Measurements from ENCODE around the gene RFX3. TPM values are rescaled to one million over a fixed set of nuclear protein-coding genes. Genes with fewer than 3 reads are reported as not detected.
"Not testable (repeated sequence)": the region's sequence is repeated elsewhere in the genome, so short reads cannot be mapped to it uniquely, and the experiment has no call there.

The RFX3 gene
- total RNA-seq, 1 donor from 2014 or later: 18.5 TPM

DNA sequence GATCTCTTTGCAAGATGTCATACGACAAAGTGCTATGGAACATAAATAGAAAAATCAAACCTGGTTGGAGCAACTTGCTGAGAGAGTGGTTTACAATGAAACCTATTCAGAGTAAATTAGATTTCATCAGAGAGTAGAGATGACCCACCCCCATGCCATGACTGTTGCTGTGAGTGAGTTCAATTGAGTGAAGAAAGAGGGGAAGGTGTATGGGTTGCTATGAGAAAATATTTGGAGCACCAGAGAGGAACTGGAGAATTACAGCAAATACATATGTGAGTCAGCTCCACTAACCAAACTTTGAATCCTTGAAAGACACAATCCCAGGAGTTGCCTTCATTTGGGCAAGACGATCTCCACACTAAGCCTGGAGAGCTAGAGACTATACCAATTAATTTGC is 217.2 kb downstream of the RFX3 start:
- H3K36me3 Mint-ChIP-seq (ENCODE audit: low read depth, unreplicated experiment): no peaks in the 10 kb centered on the region
- H3K27ac Mint-ChIP-seq (ENCODE audit: unreplicated experiment): no peak overlapping the region
- DNase-seq (ENCODE audit: low spot score): no peak
- H3K9me3 Mint-ChIP-seq (ENCODE audit: unreplicated experiment): no peaks in the 10 kb centered on the region
- TF ChIP-seq CTCF (IDR thresholded peaks at IDR 0.05; ENCODE audit: unreplicated experiment): no peak
- peaks cover 2% of the 10 kb centered on the region for H3K27me3 Mint-ChIP-seq (ENCODE audit: unreplicated experiment)
- no peak overlapping the region for H3K4me3 Mint-ChIP-seq (ENCODE audit: unreplicated experiment)
- H3K4me1 Mint-ChIP-seq (ENCODE audit: unreplicated experiment): no peaks in the 10 kb centered on the region

DNA sequence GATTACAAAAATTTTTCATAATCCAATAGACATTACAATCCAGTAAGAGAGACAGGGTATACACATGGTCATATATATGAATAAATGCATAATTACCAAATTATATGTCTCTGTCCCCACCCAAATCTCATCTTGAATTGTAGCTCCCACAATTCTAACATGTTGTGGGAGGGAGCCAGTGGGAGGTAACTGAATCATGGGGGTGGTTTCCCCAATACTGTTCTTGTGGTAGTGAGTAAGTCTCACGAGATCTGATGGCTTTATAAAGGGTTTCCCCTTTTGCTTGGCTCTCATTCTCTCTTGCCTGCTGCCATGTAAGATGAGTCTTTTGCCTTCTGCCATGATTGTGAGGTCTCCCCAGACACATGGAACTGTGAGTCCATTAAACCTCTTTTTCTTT is 221.4 kb downstream of the RFX3 start:
- H3K27ac Mint-ChIP-seq (ENCODE audit: unreplicated experiment); H3K27me3 Mint-ChIP-seq (ENCODE audit: unreplicated experiment); H3K36me3 Mint-ChIP-seq (ENCODE audit: low read depth, unreplicated experiment); H3K4me3 Mint-ChIP-seq (ENCODE audit: unreplicated experiment); H3K9me3 Mint-ChIP-seq (ENCODE audit: unreplicated experiment); H3K4me1 Mint-ChIP-seq (ENCODE audit: unreplicated experiment); DNase-seq (ENCODE audit: low spot score): not testable (repeated sequence)

GRCh38 chr9:3299872-3300271 is 225.9 kb downstream of the RFX3 start:
- Mint-ChIP-seq H3K27me3 (ENCODE audit: unreplicated experiment) (no peaks in the 10 kb centered on the region), H3K36me3 (ENCODE audit: low read depth, unreplicated experiment) (no peaks in the 10 kb centered on the region), H3K9me3 (ENCODE audit: unreplicated experiment) (no peaks in the 10 kb centered on the region), H3K4me1 (ENCODE audit: unreplicated experiment) (no peaks in the 10 kb centered on the region), H3K27ac (ENCODE audit: unreplicated experiment) (no peak overlapping the region), H3K4me3 (ENCODE audit: unreplicated experiment) (no peak overlapping the region)
- DNase-seq (ENCODE audit: low spot score): no peak
- no peak for TF ChIP-seq CTCF (IDR thresholded peaks at IDR 0.05; ENCODE audit: unreplicated experiment)

DNA sequence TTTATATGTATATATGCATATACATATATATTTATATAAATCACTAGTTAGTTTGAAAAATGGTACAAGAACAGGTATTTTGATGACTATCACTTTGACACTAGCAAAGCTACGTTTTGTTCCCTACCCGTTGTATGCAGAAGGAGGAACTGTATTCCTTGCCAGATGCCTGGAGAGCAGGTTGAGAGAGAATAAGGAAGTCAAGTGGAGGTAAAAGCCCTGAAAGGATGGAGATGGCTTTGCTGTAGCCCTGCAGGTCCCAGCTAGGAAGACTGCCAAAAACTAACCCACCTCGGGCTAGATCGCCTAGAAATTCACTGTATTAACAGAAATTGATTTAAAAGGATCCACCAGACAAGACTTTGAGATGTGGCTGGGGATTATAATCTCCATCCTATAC is 229.3 kb downstream of the RFX3 start:
- no peak overlapping the region for H3K27ac Mint-ChIP-seq (ENCODE audit: unreplicated experiment)
- no peaks in the 10 kb centered on the region for H3K36me3 Mint-ChIP-seq (ENCODE audit: low read depth, unreplicated experiment)
- H3K27me3 Mint-ChIP-seq (ENCODE audit: unreplicated experiment): no peaks in the 10 kb centered on the region
- no peak overlapping the region for H3K4me3 Mint-ChIP-seq (ENCODE audit: unreplicated experiment)
- no peak for DNase-seq (ENCODE audit: low spot score)
- no peaks in the 10 kb centered on the region for H3K9me3 Mint-ChIP-seq (ENCODE audit: unreplicated experiment)
- no peaks in the 10 kb centered on the region for H3K4me1 Mint-ChIP-seq (ENCODE audit: unreplicated experiment)
- no peak for TF ChIP-seq CTCF (IDR thresholded peaks at IDR 0.05; ENCODE audit: unreplicated experiment)

GRCh38 chr9:3292311-3292710 is 233.5 kb downstream of the RFX3 start:
- no peaks in the 10 kb centered on the region for H3K9me3 Mint-ChIP-seq (ENCODE audit: unreplicated experiment)
- no peak for TF ChIP-seq CTCF (IDR thresholded peaks at IDR 0.05; ENCODE audit: unreplicated experiment)

More at GRCh38 chr9:3292311-3292710, 233.5 kb downstream of the RFX3 start:
- H3K36me3 Mint-ChIP-seq (ENCODE audit: low read depth, unreplicated experiment): no peaks in the 10 kb centered on the region
- H3K4me3 Mint-ChIP-seq (ENCODE audit: unreplicated experiment): no peak overlapping the region
- no peaks in the 10 kb centered on the region for H3K4me1 Mint-ChIP-seq (ENCODE audit: unreplicated experiment)
- no peak for DNase-seq (ENCODE audit: low spot score)
- no peak overlapping the region for H3K27ac Mint-ChIP-seq (ENCODE audit: unreplicated experiment)
- no peaks in the 10 kb centered on the region for H3K27me3 Mint-ChIP-seq (ENCODE audit: unreplicated experiment)
